ENCODE data around the gene GABBR2.

Gene GABBR2

DNA sequence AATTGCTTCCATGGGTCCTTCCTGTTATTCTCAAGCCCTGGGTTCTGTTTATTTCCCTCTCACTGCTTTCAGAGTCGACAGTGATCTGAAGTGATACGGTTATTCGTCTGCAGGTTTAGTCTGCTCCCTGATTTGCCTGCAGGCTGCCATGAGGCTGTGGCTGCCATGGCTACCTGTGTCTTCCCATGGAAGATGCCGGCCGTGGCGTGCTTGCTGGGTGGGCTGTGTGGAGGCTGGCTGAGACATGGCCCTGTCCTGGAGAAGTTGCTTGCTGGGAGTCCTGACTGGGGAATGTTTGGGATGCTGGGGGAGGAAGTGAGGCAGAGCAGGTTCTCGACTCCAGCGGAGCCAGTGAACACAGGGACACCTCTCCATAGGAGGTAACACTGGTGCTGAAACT is 349.2 kb downstream of the GABBR2 start:
- Mint-ChIP-seq H3K27me3 (ENCODE audit: low read depth) (peaks cover 3% of the 10 kb centered on the region), H3K4me1 (ENCODE audit: low read depth) (no peaks in the 10 kb centered on the region), H3K27ac (no peak overlapping the region), H3K36me3 (ENCODE audit: low read depth) (no peaks in the 10 kb centered on the region), H3K9me3 (no peaks in the 10 kb centered on the region), H3K4me3 (no peak overlapping the region)

GRCh38 chr9:98357921-98358535 is 350.7 kb downstream of the GABBR2 start:
- Mint-ChIP-seq H3K9me3 (no peaks in the 10 kb centered on the region), H3K27me3 (ENCODE audit: low read depth) (peaks cover 5% of the 10 kb centered on the region), H3K27ac (no peak overlapping the region), H3K4me1 (ENCODE audit: low read depth) (no peaks in the 10 kb centered on the region), H3K4me3 (no peak overlapping the region), H3K36me3 (ENCODE audit: low read depth) (no peaks in the 10 kb centered on the region)

GRCh38 chr9:98356953-98357690 is 351.6 kb downstream of the GABBR2 start:
- no peaks in the 10 kb centered on the region for H3K4me1 Mint-ChIP-seq (ENCODE audit: low read depth)
- no peaks in the 10 kb centered on the region for H3K9me3 Mint-ChIP-seq
- H3K27ac Mint-ChIP-seq: no peak overlapping the region
- H3K36me3 Mint-ChIP-seq (ENCODE audit: low read depth): no peaks in the 10 kb centered on the region
- H3K4me3 Mint-ChIP-seq: no peak overlapping the region
- H3K27me3 Mint-ChIP-seq (ENCODE audit: low read depth): peaks cover 5% of the 10 kb centered on the region

DNA sequence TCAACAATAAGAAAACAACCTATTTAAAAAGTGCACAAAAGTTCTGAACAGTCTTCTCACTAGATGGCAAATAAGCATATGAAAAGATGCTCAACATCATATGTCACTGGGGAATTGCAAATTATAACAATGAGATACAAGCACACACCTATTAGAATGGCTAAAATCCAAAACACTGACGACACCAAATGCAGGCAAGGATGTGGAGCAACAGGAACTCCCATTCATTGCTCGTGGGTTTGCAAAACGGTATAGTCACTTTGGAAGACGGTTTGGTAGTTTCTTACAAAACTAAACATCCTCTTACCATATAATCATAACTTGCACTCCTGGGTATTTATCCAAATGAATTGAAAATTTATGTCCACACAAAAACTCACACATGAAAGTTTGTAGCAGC is 352.4 kb downstream of the GABBR2 start:
- no peaks in the 10 kb centered on the region for H3K4me1 Mint-ChIP-seq (ENCODE audit: low read depth)
- H3K4me3 Mint-ChIP-seq: no peak overlapping the region
- H3K9me3 Mint-ChIP-seq: peaks cover 7% of the 10 kb centered on the region
- H3K36me3 Mint-ChIP-seq (ENCODE audit: low read depth): no peaks in the 10 kb centered on the region
- H3K27ac Mint-ChIP-seq: no peak overlapping the region
- H3K27me3 Mint-ChIP-seq (ENCODE audit: low read depth): peaks cover 13% of the 10 kb centered on the region

DNA sequence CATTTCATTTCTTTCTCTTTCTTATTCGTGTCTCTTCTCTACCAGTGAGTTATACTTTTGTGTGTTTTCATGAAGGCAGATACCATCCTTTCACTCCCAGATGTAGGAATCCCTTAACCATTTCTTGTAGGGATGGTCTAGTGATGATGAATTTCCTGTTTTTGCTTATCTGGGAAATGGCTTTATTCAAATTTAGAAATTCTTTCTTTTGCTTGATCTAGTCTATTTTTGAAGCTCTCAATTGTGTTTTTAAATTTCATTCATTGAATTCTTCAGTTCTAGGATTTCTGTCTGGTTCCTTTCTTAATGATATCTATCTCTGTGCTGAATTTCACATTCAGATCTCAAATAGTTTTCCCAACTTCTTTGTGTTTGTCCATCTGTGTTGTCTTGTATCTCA is 357.4 kb downstream of the GABBR2 start:
- Mint-ChIP-seq H3K36me3 (ENCODE audit: low read depth) (no peaks in the 10 kb centered on the region), H3K27ac (no peak overlapping the region), H3K9me3 (peaks cover 11% of the 10 kb centered on the region), H3K27me3 (ENCODE audit: low read depth) (peaks cover 39% of the 10 kb centered on the region), H3K4me3 (no peak overlapping the region), H3K4me1 (ENCODE audit: low read depth) (no peaks in the 10 kb centered on the region)

DNA sequence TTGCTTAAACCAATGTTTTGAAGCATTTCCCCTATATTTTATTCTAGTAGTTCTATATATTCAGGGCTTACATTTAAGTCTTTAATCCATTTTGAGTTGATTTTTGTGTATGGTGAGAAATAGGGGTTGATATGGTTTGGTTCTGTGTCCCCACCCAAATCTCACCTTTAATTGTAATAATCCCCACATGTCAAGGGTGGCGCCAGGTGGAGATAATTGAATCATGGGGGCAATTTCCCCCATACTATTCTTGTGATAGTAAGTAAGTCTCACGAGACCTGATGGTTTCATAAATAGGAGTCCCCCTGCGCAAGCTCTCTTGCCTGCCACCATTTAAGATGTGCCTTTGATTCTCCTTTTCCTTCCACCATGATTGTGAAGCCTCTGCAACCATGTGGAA is 361.1 kb downstream of the GABBR2 start:
- Mint-ChIP-seq H3K27me3 (ENCODE audit: low read depth) (peaks cover 51% of the 10 kb centered on the region), H3K9me3 (peaks cover 11% of the 10 kb centered on the region), H3K36me3 (ENCODE audit: low read depth) (no peaks in the 10 kb centered on the region), H3K4me1 (ENCODE audit: low read depth) (no peaks in the 10 kb centered on the region), H3K4me3 (no peak overlapping the region), H3K27ac (no peak overlapping the region)

DNA sequence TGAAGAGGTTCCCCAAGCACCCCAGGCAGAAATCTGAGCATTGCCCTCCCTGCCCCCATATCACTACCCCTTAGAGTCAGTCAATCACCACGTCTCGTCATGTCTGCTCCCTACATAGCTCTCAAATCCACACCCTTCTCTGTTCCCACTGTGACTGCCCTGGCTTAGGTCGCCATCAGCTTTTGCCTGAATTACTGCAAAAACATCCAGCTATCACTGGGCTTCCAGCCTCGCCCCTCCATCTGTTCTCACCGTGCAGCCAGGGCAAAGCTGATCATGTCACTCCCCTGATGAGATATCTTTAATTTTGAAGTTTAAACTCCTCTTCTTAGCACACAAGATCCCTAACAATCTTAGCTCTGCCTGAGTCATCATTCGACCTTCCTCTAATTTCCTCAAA is 363.7 kb downstream of the GABBR2 start:
- H3K4me3 Mint-ChIP-seq: no peak overlapping the region
- H3K9me3 Mint-ChIP-seq: no peaks in the 10 kb centered on the region
- no peaks in the 10 kb centered on the region for H3K36me3 Mint-ChIP-seq (ENCODE audit: low read depth)
- peaks cover 3% of the 10 kb centered on the region for H3K4me1 Mint-ChIP-seq (ENCODE audit: low read depth)
- H3K27ac Mint-ChIP-seq: no peak overlapping the region
- H3K27me3 Mint-ChIP-seq (ENCODE audit: low read depth): peaks cover 38% of the 10 kb centered on the region

- no peaks in the 10 kb centered on the region for H3K36me3 Mint-ChIP-seq (ENCODE audit: low read depth)
- H3K9me3 Mint-ChIP-seq: no peaks in the 10 kb centered on the region
- no peak overlapping the region for H3K27ac Mint-ChIP-seq
- H3K4me3 Mint-ChIP-seq: no peak overlapping the region
- peaks cover 33% of the 10 kb centered on the region for H3K27me3 Mint-ChIP-seq (ENCODE audit: low read depth)
- H3K4me1 Mint-ChIP-seq (ENCODE audit: low read depth): peaks cover 3% of the 10 kb centered on the region
Observed at GRCh38 chr9:98344581-98344980, 364.2 kb downstream of the GABBR2 start.

DNA sequence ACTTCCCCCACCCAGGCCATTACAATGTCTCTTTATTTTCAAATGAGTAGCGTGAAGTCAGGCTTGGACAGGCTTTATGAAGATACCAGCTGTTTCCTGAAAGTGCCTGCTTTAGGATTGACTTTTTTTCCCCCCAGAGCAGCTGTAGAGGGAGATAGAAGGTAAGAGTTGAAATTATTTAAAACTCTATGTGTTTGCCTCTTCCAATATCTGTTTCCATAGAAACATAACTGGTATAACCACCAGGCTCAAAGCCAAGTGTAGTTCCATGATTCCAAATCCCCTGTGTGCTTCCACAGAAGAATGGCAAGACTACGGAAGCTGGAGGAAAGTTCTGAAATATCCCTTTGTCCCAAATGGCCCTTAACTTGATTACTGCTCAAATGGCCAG is 365.9 kb downstream of the GABBR2 start:
- H3K4me1 Mint-ChIP-seq (ENCODE audit: low read depth): peaks cover 3% of the 10 kb centered on the region
- H3K27ac Mint-ChIP-seq: no peak overlapping the region
- no peaks in the 10 kb centered on the region for H3K9me3 Mint-ChIP-seq
- no peaks in the 10 kb centered on the region for H3K36me3 Mint-ChIP-seq (ENCODE audit: low read depth)
- H3K27me3 Mint-ChIP-seq (ENCODE audit: low read depth): peaks cover 33% of the 10 kb centered on the region
- H3K4me3 Mint-ChIP-seq: no peak overlapping the region

DNA sequence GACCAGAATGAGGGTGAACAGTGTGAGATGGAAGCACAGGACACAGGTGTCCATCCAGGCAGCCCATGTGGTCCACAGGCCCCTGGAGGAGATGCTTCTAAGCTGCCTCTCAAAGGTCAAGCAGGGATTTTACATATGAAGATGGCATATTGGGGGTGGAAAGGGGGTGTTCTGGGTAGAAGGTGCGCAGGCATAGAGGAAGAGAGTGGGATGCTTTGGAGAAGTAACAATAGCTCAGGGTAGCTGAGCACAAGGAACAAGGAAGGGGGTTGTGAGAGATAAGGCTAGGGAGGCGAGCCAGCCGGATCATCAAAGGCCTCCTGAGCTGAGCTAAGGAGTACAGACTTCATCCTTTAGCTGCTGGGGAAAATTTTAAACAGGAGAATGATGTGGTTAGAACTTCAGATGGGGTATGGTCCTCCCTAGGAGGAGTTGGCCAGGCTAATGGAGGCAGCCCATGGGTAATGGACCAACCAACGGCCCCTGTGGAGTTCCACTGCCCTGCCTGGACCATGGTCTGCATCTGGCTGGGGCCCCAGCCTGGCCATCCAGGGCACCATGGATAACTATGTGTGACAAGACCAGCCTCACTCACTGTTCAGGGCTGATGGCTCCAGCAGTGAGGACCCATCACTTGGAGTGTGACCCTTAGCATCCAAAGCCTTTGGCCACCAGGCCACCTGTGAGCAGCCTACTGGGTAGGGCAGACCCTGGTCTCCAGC is 366.5 kb downstream of the GABBR2 start:
- H3K4me3 Mint-ChIP-seq: no peak overlapping the region
- H3K9me3 Mint-ChIP-seq: no peaks in the 10 kb centered on the region
- no peak overlapping the region for H3K27ac Mint-ChIP-seq
- no peaks in the 10 kb centered on the region for H3K36me3 Mint-ChIP-seq (ENCODE audit: low read depth)
- H3K4me1 Mint-ChIP-seq (ENCODE audit: low read depth): peaks cover 3% of the 10 kb centered on the region
- peaks cover 29% of the 10 kb centered on the region for H3K27me3 Mint-ChIP-seq (ENCODE audit: low read depth)

DNA sequence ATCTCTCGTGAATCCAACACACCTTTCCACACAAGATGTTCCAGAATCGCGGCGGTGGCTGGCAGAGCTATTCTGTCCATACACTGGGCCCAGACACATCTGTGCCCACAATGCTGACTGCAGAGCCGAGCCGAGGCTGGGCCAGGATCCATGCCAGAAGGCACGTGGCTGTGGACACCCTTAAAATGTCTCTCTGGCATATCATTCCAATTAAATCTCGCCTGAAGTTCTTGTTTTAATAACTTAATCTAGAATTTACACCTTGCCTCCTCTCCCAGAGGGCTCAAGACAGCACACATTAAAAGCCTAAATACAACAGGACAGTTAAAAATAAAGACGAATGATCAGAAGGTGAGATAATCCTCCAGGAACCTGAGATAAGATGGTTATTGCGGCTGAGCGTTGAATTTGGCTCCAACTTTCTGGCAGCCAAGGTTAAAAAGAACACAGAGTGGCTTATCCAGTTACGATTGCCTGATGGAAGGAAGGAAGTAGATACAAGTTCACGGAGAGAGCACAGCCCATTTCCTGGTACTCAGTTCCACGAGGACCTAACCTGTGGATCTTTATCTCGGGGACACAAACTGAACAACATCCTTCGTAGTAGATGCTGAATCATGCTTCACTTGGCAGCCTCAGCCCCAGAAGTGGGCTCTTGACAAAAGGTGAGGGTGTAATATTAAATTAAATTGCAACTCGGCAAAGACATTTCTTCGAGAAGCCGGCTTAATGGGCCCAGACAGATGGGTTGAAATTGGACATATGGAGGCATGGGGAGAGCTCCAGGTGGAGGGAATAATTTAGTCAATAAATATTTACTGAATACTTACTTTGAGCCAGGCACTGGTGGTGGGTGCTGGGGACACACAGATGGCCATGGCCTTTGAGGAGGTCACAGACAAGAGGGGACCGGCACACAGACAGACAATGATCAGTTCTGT is 367.3 kb downstream of the GABBR2 start:
- Mint-ChIP-seq H3K9me3 (no peaks in the 10 kb centered on the region), H3K36me3 (ENCODE audit: low read depth) (no peaks in the 10 kb centered on the region), H3K27ac (no peak overlapping the region), H3K27me3 (ENCODE audit: low read depth) (peaks cover 23% of the 10 kb centered on the region), H3K4me1 (ENCODE audit: low read depth) (peaks cover 3% of the 10 kb centered on the region), H3K4me3 (no peak overlapping the region)

DNA sequence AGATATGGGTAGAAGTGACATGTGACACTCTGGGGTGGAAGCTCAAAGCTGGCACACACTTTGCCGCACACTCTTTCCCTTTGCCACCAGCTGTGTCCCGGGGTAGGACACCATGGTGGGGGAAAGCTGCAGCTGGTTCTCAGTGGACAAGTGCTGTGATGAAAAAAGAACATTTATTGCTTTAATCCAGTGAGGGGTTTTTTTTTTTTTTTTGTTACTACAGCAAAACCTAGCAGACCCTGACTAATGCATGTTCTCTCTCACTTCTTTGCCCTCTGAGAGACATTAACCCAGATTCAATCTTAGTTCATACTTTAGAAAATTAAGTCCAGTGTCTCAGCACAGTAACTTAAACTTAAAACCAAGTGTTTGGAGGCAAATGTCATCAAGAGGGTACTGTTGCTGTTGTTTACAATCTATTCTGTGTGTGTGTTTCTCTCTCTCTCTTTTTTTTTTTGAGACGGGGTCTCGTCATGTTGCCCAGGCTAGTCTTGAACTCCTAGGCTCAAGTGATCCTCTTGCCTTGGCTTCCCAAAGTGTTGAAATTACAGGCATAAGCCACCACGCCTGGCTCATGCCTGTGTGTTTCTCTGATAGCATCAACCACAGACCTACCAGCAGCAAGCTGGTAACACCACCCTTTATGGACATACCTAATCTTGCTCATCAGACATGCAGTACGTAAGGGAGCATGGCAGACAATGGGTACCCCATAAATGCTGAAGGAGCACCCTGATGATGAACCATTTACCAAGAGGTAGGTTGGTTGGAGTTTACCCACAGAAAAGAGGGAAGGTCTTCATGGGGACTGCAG is 368.5 kb downstream of the GABBR2 start:
- Mint-ChIP-seq H3K4me3 (no peak overlapping the region), H3K27ac (no peak overlapping the region), H3K4me1 (ENCODE audit: low read depth) (peaks cover 3% of the 10 kb centered on the region), H3K36me3 (ENCODE audit: low read depth) (no peaks in the 10 kb centered on the region), H3K27me3 (ENCODE audit: low read depth) (peaks cover 22% of the 10 kb centered on the region), H3K9me3 (no peaks in the 10 kb centered on the region)

- H3K9me3 Mint-ChIP-seq: no peaks in the 10 kb centered on the region
- H3K27me3 Mint-ChIP-seq (ENCODE audit: low read depth): peaks cover 5% of the 10 kb centered on the region
- no peaks in the 10 kb centered on the region for H3K36me3 Mint-ChIP-seq (ENCODE audit: low read depth)
- no peak overlapping the region for H3K4me3 Mint-ChIP-seq
- H3K4me1 Mint-ChIP-seq (ENCODE audit: low read depth): no peaks in the 10 kb centered on the region
- no peak overlapping the region for H3K27ac Mint-ChIP-seq
Observed at GRCh38 chr9:98335661-98336060, 373.1 kb downstream of the GABBR2 start.

DNA sequence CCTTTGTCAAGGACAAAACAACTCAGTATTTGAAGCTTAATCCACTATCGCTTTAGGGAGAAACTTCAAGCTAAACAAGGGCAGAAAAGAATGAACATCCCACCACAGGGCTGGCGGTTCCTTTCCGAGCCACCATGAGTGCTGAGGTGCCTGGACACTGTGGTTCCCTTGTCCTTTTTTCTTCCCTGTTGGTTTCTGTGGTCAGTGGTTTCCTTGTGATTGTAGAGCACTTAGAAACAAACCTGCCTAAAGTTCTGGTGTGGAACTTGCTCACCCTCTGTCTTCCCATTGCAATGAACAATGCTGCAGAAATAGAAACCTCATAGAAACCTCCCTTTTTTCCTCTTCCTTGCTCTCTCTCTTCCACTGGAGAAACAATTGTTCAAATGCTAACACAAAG is 373.9 kb downstream of the GABBR2 start:
- H3K9me3 Mint-ChIP-seq: no peaks in the 10 kb centered on the region
- no peak overlapping the region for H3K27ac Mint-ChIP-seq
- no peaks in the 10 kb centered on the region for H3K36me3 Mint-ChIP-seq (ENCODE audit: low read depth)
- no peaks in the 10 kb centered on the region for H3K4me1 Mint-ChIP-seq (ENCODE audit: low read depth)
- H3K27me3 Mint-ChIP-seq (ENCODE audit: low read depth): peaks cover 5% of the 10 kb centered on the region
- H3K4me3 Mint-ChIP-seq: no peak overlapping the region

All from T-helper 1 cell treated with Interleukin-12 subunit alpha and Interleukin-12 subunit beta and Interleukin-4 antibody, amounts not matched to agents 30 μg/mL and 1 μg/mL, for 36 hours (primary cell).